GM19099 (cell line): ENCODE measurements around the gene CBX6.

Source experiments
- POLR2A ChIP-seq: IDR thresholded peaks from 3 replicates; pipeline ENCODE4 v1.6.1; 2011; ENCODE audit warnings: low read depth; ENCODE audit not compliant: insufficient read length; ENCODE audit errors: extremely low read depth

The CBX6 gene

DNA sequence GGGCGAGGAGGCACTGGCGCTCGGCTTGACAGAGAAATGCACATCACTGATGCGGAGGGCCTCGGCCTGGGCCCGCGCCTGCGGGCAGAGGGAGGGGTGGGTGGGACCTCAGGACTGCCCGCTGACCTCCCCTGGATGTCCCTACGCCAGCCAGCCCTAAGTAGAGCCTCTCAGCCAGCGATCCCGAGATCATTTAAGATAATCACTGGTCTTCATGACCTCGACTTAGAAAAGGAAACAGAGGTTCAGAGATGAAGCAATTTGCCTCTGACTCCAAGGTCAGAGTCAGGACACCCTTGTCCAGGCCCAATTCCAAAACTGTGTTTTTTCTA lies 4.9 kb downstream of the CBX6 start:
- TF ChIP-seq POLR2A = no peak

DNA sequence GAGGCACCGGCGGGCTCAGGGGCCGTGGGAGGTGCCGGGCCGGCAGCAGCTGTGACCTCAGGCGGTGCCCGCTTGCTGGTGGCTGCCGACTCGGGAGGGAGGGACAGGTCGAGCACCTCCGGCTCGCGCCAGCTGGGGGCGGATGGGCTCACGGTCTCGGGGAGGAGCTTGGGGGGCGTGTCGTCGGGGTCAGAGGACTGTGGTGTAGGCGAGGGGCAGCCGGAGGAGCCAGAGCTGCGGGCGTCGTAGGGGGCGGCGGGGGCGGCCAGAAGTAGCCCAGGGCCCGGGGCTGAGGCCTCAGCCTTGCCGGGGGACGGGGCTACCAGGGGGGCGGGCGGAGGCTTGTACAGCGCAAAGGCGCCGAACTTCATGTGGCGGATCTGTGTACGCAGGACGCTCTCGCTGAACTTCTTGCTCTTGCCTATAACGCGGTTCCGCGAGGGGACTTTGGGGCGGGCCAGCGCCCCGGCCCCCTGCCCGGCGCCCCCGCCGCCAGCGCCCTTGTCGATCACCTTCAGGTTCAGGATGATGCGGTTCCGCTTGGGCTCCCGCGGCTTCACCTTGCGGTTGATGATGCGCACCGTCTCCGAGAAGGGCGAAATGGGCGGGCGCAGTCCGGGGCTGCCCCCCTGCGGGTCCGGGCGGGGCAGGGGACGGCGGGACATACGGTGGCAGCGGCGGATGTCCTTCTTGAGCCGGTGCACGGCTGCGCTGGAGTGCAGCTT lies 5.5 kb downstream of the CBX6 start:
- no peak for TF ChIP-seq POLR2A

DNA sequence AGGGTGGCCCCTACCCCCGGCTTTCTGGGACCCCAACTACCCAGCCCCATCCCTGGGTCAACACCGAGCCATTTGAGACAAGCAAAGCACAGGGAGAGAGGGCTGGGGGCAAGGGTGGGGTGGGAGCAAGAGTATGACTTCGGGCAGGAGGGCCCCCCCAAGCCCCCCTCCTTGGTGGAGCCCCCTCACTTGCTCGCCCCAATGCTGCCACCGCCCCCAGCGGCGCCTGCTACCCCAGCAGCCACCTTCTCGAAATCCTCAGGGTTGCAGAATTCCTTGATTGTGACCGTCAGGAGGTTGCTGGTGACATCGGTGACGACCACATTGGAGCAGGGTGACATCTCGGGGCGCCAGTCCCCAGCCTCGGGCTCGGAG lies 6.0 kb downstream of the CBX6 start:
- no peak for TF ChIP-seq POLR2A

DNA sequence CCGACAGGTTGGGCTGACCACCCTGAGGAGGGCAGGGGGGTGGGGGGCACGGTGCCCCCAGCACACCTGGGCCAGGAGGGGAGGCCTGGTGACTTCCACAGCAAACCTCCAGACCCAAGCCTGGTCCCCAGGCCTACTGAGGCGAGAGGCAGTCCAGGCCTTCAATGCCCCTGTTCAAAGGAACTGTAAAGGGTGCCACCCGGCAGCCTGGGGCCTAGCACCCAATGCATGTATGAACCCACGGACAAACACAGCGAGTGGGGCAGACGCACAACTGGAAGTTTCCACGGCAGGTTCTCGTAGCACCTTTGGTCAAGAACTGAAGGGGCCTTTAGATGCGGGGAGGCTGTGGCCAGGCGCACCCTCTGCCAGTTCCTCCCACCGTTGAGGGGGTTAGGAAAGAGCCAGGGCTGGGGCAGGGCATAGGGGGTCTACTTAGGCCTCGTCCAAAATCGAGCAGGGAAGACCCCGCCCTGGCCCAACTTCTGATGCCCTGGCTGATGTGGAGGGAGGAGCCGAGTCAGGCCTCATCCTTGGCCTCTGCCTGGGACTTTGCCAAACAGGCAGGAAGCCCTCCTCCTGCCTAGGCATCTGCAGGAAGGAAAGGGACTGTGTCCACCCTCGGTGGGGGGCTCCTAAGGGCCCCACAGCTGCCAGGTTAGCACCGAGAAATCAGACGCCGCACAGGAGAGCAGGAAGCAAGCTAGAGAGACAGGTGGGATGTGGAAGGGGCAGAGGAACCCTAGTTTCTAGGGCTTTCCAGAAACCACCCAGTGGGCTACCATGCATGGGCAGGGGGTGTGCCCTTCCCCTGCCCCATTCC lies 6.6 kb downstream of the CBX6 start:
- TF ChIP-seq POLR2A = no peak

DNA sequence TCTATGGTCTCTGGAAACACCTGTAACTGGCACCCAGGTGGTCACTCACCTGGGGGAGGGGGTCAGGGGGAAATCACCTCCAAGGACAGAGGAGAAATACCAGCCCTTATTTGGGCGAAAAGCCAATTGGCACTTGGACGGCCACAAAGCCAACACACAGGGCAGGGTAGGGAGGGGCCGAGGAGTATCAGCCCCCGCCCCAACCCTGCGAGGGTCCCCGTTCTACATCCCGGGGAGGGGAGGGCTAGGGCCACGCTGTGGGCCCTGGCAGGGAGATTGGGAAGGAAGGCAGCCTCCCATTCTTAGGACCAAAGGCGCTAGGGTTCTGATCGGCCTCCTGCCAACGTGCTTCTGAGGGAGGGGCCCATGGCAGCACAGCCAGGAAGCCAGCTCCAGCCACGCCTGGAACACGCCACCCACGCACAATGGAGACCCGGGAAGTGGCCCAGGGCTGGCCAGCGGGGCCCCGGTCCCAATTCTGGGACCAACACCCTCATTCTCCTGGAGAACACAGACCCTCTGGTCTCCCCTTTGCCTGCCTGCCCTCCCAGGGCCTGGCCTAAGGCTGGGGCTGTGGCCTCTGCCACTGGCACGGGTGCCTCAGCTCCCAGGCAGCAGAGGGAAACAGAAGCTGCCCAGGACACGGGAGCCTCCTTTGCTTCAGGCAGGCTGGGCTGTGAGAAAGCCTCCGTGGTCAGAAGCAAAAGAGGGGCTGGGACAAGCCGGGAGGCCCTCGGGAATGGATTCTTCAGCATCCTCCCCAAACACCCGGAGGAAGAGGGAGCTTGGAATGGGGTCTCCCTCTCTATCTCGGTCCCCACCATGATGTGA lies 7.4 kb downstream of the CBX6 start:
- TF ChIP-seq POLR2A = no peak

DNA sequence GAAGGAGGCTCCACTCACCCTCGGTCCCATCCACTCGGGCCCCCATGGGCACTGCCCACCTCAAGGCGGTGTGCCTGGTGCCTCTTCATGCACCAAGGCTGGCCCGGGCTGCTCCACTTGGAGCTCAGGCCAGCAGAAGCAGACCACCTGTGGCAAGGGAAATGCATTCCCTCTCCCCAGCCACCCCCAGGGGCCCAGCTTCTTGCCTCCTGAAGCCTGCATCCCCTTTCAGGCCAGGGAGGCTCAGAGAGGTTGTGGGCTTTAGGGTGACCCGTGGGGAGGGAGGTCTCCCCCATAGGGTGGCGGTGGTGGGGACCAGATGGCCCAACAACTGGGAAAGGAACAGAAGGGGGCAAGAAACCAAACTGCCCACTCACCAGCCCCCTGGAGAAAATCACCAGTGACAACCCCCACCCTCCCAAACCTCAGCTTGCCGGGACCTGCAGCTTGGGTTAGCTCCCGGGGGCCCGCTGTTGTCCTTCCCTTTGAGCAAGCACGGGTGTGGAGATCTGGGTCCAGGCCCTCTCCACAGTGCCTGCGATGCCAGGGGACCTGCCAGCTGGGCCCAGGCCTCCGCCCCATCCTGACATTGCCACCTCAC lies 8.4 kb downstream of the CBX6 start:
- no peak for TF ChIP-seq POLR2A

DNA sequence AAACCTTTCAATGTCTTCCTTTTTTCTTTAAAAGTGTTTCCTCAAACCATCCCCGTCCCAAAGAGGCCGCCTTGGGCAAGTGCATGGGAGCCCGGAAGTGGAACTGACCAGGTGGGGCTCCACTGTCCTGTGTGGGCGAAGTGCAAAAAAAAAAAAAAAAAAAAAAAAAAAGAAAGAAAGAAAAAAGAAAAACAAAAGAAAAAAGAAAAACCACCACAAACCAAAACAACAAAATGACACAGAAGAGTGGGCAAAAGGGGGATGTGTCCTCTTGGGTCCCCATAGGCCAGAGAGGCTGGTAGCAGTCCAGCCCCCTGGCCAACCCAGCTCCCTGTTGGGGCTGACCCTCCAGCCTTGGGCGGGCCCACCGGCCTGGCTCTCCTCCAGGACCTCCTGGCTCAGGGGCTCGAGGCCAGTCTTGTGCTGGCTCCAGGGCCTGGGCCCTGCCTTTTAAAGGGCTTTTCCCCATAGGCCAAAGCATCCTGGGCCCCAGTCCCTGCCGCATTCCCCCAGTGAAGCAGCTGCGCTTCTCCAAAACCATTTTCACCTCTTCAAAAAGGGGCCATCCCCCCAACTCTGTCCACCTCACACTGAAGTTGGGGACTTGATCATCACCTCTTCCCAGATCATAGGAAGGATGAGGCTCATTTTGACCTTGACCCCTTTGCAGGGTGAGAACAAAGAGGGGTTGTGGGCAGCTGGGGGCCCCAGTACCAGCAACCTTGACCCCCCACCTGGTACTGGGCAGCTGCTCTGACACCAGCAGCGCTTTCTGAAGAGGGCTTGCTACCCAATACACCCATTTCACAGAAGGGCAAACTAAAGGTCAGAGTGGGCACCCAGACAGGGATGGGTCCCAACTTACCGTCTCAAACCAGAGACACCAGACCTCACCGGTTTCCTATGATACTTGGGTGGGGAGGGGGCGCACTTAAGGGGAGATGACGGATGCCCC lies 9.4 kb downstream of the CBX6 start:
- no peak for TF ChIP-seq POLR2A

DNA sequence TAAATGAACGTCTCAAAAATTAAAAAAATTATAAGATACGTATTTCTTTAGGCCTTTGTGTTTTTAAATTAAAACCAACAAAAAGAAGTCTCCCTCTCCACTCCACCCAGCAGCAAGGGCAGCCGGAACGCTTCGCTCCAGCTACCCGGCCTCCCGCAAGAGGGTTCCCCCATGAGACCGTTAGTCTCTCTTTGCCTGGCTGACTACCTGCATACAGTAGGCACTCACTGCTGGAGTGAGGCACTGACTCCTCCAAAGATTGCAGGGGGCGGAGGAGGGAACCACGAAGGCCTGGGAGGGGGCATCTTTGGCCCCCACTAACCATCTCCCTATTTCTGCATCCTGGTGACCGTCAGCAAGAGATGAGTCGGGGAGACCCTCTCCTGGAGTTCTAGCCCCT lies 10.1 kb downstream of the CBX6 start:
- no peak for TF ChIP-seq POLR2A

DNA sequence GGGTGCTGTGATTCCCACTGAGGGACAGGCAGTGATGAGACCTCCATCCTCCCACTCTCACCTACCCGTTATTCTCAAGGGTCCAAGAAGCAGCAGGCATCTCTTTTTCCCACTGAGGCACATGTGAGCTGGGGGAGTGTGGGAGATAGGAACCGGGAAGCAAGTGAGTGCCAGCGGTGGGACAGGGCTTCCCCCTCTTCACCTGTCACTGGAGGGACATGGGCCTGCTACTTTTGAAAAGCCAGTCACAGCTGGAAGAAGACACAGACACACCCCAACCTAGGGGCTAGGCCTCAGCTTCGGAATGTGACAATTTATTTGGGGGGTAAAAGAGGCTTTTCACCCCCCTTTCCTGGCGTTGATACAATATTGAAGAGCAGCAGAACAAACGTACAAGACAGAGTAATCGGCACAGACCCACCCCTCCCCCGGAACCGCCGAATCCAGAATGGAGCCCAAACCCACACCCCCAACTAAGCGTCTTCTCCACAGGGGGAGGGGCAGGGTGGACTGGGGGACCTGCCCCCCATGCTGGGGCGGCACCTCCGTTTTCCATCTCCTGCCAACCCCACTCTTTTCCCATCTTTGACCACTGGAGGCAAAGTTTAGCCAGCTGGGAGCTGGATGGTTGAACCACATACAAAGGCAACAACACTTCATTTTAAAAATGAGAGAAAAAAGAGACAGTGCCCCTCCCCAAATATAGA lies 10.7 kb downstream of the CBX6 start:
- no peak for TF ChIP-seq POLR2A

DNA sequence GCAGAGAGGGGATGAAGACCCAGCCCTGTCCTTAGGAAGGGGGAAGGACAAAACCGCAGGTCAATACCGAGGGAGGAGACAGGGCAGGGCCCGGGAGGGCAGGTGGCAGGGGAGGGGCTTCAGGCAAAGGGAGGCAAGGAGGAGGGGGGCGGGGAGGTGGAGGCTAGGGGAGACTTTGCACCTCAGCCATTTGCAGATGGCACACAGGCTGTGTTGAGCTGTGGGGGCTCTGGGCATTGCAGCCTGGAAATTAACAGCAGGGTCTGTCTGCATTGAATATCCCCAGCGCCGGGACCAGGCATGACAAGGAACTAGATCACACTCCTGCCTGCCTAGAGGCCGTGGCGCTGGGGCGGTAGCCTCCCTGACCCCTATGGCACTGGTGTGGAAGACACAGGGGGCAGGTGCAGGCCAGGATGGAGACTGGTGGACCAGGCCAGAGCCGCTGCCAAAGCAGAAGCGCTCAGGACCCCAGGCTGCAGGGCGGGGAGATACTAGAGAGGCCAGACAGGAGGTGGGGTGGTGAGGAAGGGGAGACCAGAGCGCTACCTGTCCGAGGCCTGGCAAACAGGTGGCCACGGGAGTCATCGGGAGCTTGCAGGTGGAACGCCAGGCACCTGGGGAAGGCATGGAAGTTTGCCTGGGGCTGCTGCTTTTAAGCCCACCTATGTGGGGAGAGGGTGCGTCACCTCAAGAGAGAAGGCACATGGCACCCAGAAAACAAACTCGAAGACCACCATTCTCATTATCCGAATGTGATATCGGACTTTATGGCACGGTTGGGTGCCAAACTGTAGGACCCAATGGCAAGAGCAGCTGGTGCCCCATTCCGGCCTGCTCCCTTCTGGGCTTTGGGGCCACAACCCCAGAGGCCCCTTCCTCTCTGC lies 11.5 kb downstream of the CBX6 start:
- TF ChIP-seq POLR2A = peak; percentile 26

DNA sequence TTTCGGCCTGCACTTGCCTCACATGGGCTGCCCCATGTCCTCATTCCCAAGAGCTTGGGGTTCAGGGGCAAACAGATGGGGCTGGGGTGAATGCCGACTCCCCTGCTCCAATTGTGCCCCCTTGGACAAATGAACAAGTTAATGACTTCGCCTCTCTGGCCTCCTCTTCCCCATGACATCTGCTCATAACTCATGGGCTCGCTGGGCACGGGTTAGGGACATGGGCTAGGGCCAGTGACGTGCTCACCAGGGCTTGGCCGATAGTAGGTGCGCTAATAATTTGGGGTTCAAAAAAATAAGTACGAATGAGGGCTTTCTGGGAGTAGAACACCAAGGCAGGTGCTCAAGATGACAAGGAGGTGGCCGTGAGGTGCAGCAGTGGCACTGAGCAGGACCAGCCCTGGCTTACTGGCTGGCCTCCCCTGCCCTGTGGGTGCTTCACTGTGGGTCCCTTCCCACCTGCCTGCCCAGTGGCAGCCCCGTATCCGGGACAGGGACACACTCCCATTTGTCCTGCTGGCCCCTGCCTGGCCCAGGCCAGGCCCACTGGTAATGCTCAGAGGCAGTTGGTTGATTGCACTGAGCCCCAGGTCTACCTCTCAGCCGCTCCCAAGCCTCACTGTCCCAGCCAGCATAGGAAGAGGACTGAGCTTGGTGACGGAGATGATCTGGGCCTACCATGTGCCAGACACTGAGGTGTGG lies 12.3 kb downstream of the CBX6 start:
- no peak for TF ChIP-seq POLR2A

DNA sequence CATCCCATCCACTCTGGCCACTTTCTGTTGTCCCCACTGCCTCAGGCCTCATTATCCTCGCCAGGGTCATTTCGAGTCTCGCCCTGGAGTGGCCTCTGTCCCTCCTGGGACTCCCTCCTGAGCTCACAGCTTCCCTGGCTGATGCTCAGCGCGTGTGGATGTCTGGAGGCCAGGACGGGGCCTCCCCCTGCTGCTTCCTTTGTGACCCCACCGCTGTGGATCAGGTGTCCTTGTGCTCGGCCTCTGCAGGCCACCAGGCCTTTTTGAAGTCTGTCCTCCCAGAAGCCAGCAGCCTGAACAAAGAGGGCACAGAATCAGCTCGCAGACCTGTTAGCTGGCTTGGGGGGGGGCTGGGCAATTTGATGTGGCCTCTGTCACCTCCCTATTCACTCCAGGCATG lies 13.5 kb downstream of the CBX6 start:
- no peak for TF ChIP-seq POLR2A
